Activated naive CD8-positive, alpha-beta T cell treated with anti-CD3 and anti-CD28 coated beads for 36 hours (primary cell): ENCODE measurements around the gene THSD4. TPM values are rescaled to one million over a fixed set of nuclear protein-coding genes. Genes with fewer than 3 reads are reported as not detected.
"Not testable (repeated sequence)": the region's sequence is repeated elsewhere in the genome, so short reads cannot be mapped to it uniquely, and the experiment has no call there.

Experiments
- DNase-seq: peaks from one replicate; pipeline ENCODE4 v3.0.0; 2021
- H3K27ac Mint-ChIP-seq: one replicate; pipeline ENCODE4 v1.8.0; 2022; ENCODE audit warnings: mild to moderate bottlenecking, moderate library complexity, mixed read lengths
- H3K27me3 Mint-ChIP-seq: one replicate; pipeline ENCODE4 v1.8.0; 2022; ENCODE audit warnings: mild to moderate bottlenecking, mixed read lengths
- H3K36me3 Mint-ChIP-seq: one replicate; pipeline ENCODE4 v1.8.0; 2021; ENCODE audit warnings: mild to moderate bottlenecking, mixed read lengths
- H3K4me1 Mint-ChIP-seq: one replicate; pipeline ENCODE4 v1.8.0; 2021; ENCODE audit warnings: mixed read lengths
- H3K4me3 Mint-ChIP-seq: one replicate; pipeline ENCODE4 v1.8.0; 2022; ENCODE audit warnings: mild to moderate bottlenecking, moderate library complexity, mixed read lengths
- H3K9me3 Mint-ChIP-seq: one replicate; pipeline ENCODE4 v1.8.0; 2022; ENCODE audit warnings: mixed read lengths
- total RNA-seq, 2 experiments: library from RNA; stranded (reverse); gene quantifications; one replicate each; pipeline ENCODE4 v1.2.3, GENCODE V29; 2021

The THSD4 gene
- total RNA-seq, 2 experiments from 2014 or later: not detected

- Mint-ChIP-seq H3K4me3 (no peak overlapping the region), H3K27ac (no peak overlapping the region), H3K27me3 (no peaks in the 10 kb centered on the region), H3K36me3 (no peaks in the 10 kb centered on the region), H3K9me3 (no peaks in the 10 kb centered on the region), H3K4me1 (no peaks in the 10 kb centered on the region)
- DNase-seq: no peak
These were observed 82.3 kb downstream of the THSD4 start for GRCh38 chr15:71197620-71198019.

DNA sequence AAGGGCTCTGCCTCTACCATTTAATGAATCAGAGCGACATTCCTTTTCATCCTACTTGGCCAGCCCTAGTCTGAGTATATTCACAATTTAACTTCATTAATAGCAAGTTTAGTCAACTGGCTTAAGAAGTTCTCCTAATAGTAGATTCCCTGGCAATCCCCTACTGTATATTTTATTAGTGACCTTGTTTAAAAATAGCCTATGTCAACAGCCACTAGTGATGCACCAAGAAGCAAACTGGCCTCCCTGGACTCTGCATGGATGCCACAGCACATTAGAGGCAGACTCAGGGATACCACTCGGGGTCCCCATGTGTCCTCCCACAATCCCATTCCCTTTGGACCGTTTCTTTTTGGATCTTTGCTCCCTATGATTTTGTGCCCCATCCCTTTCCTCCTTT, 83.6 kb downstream of the THSD4 start:
- no peak for DNase-seq
- H3K27ac Mint-ChIP-seq: no peak overlapping the region
- H3K36me3 Mint-ChIP-seq: no peaks in the 10 kb centered on the region
- H3K9me3 Mint-ChIP-seq: no peaks in the 10 kb centered on the region
- H3K27me3 Mint-ChIP-seq: no peaks in the 10 kb centered on the region
- H3K4me3 Mint-ChIP-seq: no peak overlapping the region
- no peaks in the 10 kb centered on the region for H3K4me1 Mint-ChIP-seq

DNA sequence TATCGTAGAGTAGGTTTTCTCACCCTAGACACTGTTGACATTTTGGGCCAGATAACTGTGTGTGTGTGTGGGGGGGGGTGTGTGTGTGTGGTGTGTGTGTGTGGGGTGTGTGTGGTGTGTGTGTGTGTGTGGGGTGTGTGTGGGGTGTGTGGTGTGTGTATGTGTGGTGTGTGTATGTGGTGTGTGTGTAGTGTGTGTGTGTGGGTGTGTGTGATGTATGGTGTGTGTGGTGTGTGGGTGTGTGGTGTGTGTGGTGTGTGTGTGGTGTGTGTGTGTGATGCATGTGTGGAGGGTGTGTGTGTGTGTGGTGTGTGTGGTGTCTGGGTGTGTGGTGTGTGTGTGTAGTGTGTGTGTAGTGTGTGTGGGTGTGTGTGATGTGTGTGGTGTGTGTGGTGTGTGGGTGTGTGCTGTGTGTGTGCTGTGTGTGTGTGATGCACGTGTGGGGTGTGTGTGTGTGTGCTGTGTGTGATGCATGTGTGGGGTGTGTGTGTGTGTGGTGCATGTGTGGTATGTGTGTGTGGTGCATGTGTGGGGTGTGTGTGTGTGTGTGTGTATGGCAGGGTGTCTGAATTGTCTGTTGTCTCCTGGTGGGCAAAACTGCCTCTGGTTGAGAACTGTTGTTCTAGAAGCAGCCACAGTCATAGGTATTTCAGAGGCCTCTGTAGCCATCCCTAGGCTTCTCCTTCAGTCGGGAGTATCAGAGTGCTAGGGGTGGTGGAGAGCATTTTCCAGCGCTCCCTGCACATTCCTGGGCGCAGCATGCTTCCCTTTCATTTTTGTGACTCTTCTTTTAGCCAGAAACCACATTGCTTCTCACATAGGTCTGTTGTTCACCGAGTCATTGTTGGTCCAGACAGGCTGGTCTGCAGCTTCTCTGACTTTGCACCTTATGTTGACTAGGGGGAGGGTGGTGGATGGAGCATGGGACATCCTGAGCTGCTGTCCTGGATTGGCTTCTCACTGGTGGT, 84.4 kb downstream of the THSD4 start:
- H3K9me3 Mint-ChIP-seq: no peaks in the 10 kb centered on the region
- no peak for DNase-seq
- no peaks in the 10 kb centered on the region for H3K27me3 Mint-ChIP-seq
- no peak overlapping the region for H3K27ac Mint-ChIP-seq
- H3K4me3 Mint-ChIP-seq: no peak overlapping the region
- no peaks in the 10 kb centered on the region for H3K36me3 Mint-ChIP-seq
- H3K4me1 Mint-ChIP-seq: no peaks in the 10 kb centered on the region

- no peak overlapping the region for H3K27ac Mint-ChIP-seq
- no peaks in the 10 kb centered on the region for H3K36me3 Mint-ChIP-seq
- DNase-seq: no peak
- no peaks in the 10 kb centered on the region for H3K9me3 Mint-ChIP-seq
- no peaks in the 10 kb centered on the region for H3K27me3 Mint-ChIP-seq
- no peak overlapping the region for H3K4me3 Mint-ChIP-seq
- H3K4me1 Mint-ChIP-seq: no peaks in the 10 kb centered on the region
These were observed 86.2 kb downstream of the THSD4 start for GRCh38 chr15:71201477-71201876.

- DNase-seq: no peak
- Mint-ChIP-seq H3K27ac (no peak overlapping the region), H3K27me3 (no peaks in the 10 kb centered on the region), H3K36me3 (no peaks in the 10 kb centered on the region), H3K4me3 (no peak overlapping the region), H3K9me3 (no peaks in the 10 kb centered on the region), H3K4me1 (no peaks in the 10 kb centered on the region)
These were observed 87.4 kb downstream of the THSD4 start for GRCh38 chr15:71202712-71203111.

DNA sequence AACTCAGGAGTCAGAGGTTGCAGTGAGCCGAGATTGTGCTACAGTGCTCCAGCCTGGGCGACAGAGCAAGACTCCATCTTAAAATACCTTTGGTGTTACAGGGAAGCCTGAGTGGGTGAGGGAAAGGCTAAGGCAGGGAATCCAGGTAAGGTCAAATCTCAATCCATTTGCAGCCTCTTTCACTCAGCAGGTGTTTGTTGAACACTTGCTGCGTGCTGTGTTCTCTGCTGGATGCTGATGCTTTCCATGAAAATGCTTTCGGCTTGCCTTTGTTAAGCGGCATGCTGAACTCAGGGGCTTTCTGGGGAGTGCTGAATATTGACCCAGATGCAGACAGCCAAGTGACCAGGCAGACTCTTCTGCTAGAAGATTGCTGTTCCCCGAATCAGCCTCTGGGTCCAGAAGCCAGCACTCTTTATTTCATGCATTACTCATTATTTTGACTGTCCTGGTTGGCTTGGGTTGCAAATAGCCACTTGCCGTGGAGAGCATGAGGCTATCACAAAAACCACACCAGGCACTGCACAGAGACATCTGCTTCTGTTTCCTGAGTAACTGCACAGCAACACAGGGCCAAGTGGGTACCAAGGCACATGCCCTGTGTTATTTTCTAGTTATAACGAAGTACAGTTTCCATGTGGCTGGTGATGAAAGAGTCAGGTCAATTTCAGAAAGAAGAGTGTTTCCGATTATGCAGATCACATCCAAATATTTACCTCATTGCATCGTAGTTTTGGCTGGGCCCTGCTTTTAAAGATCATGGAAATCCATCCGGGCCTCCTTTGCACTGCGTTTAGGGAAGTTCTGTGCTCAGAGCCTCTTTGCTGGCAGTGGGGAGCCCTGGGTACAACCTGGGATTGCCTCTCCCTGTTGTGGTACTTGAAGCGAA, 88.6 kb downstream of the THSD4 start:
- no peaks in the 10 kb centered on the region for H3K36me3 Mint-ChIP-seq
- no peak for DNase-seq
- H3K4me3 Mint-ChIP-seq: no peak overlapping the region
- no peaks in the 10 kb centered on the region for H3K9me3 Mint-ChIP-seq
- no peaks in the 10 kb centered on the region for H3K4me1 Mint-ChIP-seq
- H3K27ac Mint-ChIP-seq: no peak overlapping the region
- no peaks in the 10 kb centered on the region for H3K27me3 Mint-ChIP-seq

DNA sequence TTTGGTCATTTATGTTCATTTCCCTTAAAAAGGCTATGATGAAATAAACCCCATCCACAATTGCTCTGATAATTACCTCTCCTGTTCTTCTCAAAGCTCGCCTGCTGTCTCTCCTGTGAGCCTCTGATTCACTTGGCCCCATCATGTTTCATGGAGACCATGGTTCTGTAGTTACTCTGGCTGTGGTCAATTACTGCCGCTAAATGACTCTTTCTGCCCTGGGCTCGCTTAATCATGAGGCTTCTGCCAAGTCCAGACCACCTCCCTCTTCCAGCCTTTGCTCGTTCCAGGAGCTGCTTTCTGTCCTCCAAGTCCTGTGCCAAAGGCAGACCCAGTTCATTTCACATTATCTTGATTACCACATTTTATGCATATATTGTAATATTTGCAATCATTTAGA, 91.9 kb downstream of the THSD4 start:
- Mint-ChIP-seq H3K27ac (no peak overlapping the region), H3K36me3 (no peaks in the 10 kb centered on the region), H3K9me3 (no peaks in the 10 kb centered on the region), H3K4me1 (no peaks in the 10 kb centered on the region), H3K27me3 (peaks cover 4% of the 10 kb centered on the region), H3K4me3 (no peak overlapping the region)
- DNase-seq: no peak

DNA sequence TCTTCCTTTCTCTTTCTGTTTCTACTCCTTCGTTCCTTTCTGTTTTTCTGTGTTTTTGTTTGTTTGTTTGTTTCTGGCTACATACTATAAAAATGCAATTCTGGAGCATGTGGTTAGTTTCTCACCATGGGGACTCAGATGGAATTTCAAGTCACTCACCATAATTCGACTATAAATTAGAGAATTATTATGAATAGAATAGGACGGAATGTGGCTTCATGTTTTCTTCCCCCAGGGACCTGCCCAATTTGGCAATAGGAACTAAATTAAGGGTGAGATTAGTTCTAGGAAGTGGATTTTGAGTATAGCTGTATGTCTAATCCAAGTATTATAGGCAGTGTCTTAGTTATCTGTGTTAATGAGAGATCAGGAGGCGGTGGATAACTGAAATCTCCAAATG, 96.9 kb downstream of the THSD4 start:
- H3K36me3 Mint-ChIP-seq: no peaks in the 10 kb centered on the region

DNA sequence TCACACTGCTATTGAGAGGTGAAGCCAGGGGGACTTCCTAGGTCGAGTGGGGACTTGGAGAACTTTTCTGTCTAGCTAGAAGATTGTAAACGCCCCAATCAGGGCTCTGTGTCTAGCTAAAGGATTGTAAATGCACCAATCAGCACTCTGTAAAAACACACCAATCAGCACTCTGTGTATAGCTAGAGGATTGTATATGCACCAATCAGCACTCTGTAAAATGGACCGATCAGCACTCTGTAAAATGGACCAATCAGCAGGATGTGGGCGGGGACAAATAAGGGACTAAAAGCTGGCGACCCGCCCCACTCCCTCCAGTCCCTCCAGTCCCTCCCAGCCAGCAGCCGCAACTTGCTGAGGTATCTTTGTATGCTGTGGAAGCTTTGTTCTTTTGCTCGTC, 98.7 kb downstream of the THSD4 start:
- H3K27me3 Mint-ChIP-seq: peaks cover 28% of the 10 kb centered on the region
- not testable (repeated sequence) for H3K4me1 Mint-ChIP-seq, H3K27ac Mint-ChIP-seq, H3K36me3 Mint-ChIP-seq, H3K9me3 Mint-ChIP-seq, DNase-seq, H3K4me3 Mint-ChIP-seq

More for the DNA sequence above, 96.9 kb downstream of the THSD4 start:
- peaks cover 24% of the 10 kb centered on the region for H3K27me3 Mint-ChIP-seq
- no peak overlapping the region for H3K4me3 Mint-ChIP-seq
- H3K27ac Mint-ChIP-seq: no peak overlapping the region
- no peaks in the 10 kb centered on the region for H3K9me3 Mint-ChIP-seq
- no peak for DNase-seq
- no peaks in the 10 kb centered on the region for H3K4me1 Mint-ChIP-seq

GRCh38 chr15:71215126-71215894, 100.0 kb downstream of the THSD4 start:
- no peak for DNase-seq
- H3K4me1 Mint-ChIP-seq: no peaks in the 10 kb centered on the region
- peaks cover 26% of the 10 kb centered on the region for H3K27me3 Mint-ChIP-seq
- H3K4me3 Mint-ChIP-seq: no peak overlapping the region
- H3K27ac Mint-ChIP-seq: no peak overlapping the region
- H3K9me3 Mint-ChIP-seq: no peaks in the 10 kb centered on the region
- no peaks in the 10 kb centered on the region for H3K36me3 Mint-ChIP-seq

- DNase-seq: no peak
- Mint-ChIP-seq H3K4me1 (no peaks in the 10 kb centered on the region), H3K36me3 (no peaks in the 10 kb centered on the region), H3K4me3 (no peak overlapping the region), H3K27ac (no peak overlapping the region), H3K27me3 (peaks cover 20% of the 10 kb centered on the region), H3K9me3 (no peaks in the 10 kb centered on the region)
These were observed 103.1 kb downstream of the THSD4 start for GRCh38 chr15:71218272-71218805.

DNA sequence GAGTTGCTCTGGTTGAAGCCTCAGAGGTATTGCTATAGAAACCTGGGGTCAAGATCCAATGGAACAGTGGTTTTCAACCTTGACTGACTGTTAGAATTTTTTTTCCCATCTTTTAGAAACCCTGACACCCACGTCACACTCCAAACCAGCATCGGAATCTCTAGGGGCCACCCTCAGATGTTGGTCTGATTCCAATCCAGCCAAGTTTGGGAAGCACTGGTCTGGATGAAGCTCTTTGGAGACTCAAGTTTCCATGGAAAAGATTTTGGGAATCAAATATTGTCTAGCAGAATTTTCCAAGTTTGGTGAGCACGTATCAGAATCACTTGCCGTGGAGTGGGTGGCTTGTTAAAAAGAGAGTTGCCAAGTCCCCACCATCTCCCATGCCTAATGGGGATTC, 103.8 kb downstream of the THSD4 start:
- DNase-seq: no peak
- peaks cover 20% of the 10 kb centered on the region for H3K27me3 Mint-ChIP-seq
- H3K27ac Mint-ChIP-seq: no peak overlapping the region
- no peaks in the 10 kb centered on the region for H3K36me3 Mint-ChIP-seq
- H3K4me1 Mint-ChIP-seq: no peaks in the 10 kb centered on the region
- no peaks in the 10 kb centered on the region for H3K9me3 Mint-ChIP-seq
- no peak overlapping the region for H3K4me3 Mint-ChIP-seq

GRCh38 chr15:71219645-71220044, 104.4 kb downstream of the THSD4 start:
- DNase-seq: no peak
- Mint-ChIP-seq H3K27me3 (peaks cover 20% of the 10 kb centered on the region), H3K27ac (no peak overlapping the region), H3K36me3 (no peaks in the 10 kb centered on the region), H3K9me3 (no peaks in the 10 kb centered on the region), H3K4me1 (no peaks in the 10 kb centered on the region), H3K4me3 (no peak overlapping the region)

DNA sequence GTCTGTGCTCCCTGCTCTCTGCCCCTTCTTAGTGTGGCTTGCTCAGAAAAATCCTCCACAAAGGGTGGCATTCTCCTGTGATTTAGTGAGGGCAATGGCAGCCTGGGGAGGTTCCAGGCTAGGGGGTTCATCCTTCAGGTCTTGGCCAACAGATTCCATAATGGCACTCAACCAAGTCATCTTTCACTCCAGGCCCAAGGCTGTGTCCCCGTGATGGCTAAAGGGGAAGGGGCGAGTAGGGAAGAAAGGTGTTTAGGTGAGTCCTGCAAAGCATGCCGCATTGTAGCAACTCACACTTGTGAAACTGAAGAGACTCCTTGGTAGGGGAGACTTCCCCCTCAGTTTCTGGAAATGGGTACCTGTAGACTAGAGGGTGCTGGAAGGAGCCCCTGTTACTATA, 105.6 kb downstream of the THSD4 start:
- H3K27ac Mint-ChIP-seq: no peak overlapping the region
- peaks cover 14% of the 10 kb centered on the region for H3K27me3 Mint-ChIP-seq
- no peaks in the 10 kb centered on the region for H3K4me1 Mint-ChIP-seq
- H3K36me3 Mint-ChIP-seq: no peaks in the 10 kb centered on the region
- H3K9me3 Mint-ChIP-seq: no peaks in the 10 kb centered on the region
- H3K4me3 Mint-ChIP-seq: no peak overlapping the region
- DNase-seq: no peak
